NCI-H345 (cell line): ENCODE data around the gene TIMP2.
"Not testable (repeated sequence)": the region's sequence is repeated elsewhere in the genome, so short reads cannot be mapped to it uniquely, and the experiment has no call there.

Experiments
- DNase-seq: peaks from one replicate; lab custom pipeline; 2025; lab: John Stamatoyannopoulos, UW

TIMP2 gene

GRCh38 chr17:78904371-78904770 is 20.8 kb downstream of the TIMP2 start:
- no peak for DNase-seq

GRCh38 chr17:78903101-78903779 is 21.9 kb downstream of the TIMP2 start, which contains the start of gene CEP295NL:
TSS of gene CEP295NL (minus strand) at chr17:78903201. CDS start at chr17:78901828, 1,373 bp downstream.
- DNase-seq: no peak

DNA sequence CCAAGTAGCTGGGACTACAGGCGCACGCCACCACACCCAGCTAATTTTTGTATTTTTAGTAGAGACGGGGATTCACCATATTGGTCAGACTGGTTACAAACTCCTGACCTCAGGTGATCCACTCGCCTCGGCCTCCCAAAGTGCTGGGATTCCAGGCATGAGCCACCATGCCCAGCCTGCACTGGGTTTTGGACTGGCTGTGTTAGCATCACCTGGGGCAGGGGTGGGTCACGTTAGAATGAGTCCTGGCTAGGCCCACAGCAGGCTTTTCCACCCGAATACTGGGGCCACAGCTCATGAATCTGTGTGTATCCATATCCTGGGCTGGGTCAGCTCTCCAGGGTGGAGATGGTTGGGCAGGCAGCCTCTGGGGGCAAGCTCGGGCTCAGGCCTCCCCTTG is 23.0 kb downstream of the TIMP2 start:
- not testable (repeated sequence) for DNase-seq

GRCh38 chr17:78901806-78902205 is 23.4 kb downstream of the TIMP2 start:
- DNase-seq: no peak

DNA sequence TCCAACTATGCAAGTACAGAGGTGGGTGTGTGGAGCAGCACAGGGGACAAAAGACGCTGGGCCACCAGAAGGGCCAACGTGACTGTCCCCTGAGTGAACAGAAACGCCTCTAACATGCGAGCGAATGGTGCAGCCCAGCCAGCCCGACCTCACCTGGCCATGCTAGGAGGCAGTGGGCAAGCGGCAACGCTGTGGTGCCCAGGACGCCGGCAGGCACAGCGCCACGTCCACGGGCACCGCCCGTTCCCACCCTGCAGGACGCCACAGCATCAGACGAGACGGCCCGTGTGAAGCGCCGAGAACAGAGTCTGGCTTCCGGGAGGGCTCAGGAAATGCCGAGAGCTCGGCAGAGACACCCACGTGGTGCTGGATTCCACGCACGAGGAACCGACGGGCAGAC is 24.4 kb downstream of the TIMP2 start:
- no peak for DNase-seq

- no peak for DNase-seq
Measured at GRCh38 chr17:78899361-78900260, 25.6 kb downstream of the TIMP2 start.

DNA sequence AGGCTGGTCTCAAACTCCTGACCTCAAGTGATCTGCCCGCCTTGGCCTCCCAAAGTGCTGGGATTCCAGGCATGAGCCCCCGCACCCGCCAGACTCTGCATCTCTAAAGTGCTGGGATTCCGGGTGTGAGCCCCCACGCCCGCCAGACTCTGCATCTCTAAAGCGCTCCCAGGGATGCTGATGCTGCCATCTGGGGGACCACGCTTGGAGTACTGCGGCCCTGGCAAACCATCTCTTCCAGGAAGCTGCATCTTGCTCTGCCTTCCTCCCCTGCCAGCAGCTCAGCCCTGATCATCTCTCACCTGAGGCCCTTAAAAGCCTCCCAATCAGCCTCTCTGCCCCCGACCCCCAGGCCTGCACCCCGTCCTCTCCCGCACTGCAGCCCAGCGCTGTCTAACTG is 26.2 kb downstream of the TIMP2 start:
- DNase-seq: no peak

DNA sequence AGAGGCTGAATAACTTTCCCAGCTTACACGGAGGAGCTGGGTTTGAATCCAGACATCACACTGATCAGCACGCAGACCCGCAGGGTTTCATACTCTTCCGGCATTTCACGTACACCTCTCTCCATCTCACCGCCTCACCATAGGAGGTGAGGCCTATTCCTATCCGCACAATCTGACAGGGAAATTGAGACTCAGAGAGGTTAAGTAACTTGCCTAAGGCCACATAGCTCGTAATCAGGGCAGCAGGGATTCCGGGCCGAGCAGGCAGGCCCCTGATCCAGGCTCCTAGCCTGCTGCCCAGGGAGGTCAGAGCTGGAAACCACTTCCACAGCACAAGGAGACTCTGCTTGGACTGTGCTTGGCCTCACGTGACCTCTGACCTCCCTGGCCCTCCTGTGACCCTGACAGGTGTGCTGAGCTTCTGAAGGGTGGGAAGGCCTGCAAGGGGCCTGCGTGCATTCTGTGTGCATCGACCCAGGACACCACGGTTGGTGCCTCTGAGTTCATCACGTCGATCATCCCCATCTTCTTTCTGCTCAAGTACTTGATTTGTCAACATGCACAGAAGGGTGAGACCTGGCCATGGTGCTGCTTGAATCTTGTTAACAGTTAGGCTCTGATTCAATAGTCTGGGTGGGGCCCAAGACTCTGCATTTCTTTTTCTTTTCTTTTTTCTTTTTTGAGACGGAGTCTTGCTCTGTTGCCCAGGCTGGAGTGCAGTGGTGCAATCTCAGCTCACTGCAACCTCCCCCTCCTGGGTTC is 26.9 kb downstream of the TIMP2 start:
- no peak for DNase-seq

DNA sequence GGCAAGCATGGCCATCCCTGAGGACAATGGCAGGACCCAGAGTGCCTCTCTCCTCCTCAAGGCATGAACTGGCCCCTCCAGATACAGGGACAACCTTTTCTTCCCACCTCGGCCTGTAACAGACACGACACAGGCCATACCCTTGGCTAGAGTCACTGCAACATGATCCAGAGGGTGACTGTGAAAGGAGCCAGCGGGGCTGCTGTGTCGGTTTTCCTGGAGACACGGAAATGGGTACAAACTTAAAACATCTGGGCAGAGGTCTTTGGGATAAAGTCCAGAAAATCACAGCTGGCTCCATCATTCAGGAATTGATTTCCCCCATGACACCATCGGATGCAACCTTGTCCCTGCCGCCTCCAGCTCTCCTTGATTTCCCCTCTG is 27.5 kb downstream of the TIMP2 start:
- no peak for DNase-seq

- DNase-seq: no peak
Measured at GRCh38 chr17:78896834-78897663, 28.1 kb downstream of the TIMP2 start.

DNA sequence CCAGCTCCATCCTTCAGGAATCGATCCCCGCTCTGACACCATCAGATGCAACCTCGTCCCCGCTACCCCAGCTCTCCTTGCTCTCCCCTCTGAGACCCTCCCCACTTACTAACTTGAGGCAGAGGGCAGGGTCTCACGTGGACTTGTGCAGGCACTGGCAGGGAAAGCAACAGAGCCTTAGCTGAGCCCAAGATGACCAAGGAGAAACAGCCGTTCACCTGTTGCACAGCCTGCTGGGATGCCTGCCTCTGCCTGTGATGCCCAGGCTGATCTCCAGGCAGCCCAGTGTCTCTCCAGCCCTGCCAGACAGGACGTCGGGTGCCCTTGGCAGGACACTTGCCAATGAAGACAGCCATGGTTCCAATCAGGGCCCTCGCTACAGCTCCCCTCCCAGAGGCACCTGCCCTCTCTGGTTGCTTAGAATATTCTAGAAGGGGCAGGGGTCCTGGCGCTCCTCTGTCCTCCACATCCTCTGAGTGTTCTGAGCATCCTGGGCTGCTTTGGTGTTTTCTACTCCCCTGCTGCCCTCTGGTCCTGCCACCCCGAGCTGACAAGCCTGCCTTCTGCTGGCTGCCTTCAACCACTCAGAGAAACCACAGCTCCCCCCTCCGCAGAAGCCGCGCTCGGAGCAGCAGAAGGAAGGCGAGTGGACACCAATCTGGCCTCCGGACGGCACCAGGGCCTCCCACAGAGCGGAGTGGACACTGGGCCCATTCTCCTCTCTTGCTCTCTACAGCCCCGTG is 28.9 kb downstream of the TIMP2 start:
- no peak for DNase-seq

DNA sequence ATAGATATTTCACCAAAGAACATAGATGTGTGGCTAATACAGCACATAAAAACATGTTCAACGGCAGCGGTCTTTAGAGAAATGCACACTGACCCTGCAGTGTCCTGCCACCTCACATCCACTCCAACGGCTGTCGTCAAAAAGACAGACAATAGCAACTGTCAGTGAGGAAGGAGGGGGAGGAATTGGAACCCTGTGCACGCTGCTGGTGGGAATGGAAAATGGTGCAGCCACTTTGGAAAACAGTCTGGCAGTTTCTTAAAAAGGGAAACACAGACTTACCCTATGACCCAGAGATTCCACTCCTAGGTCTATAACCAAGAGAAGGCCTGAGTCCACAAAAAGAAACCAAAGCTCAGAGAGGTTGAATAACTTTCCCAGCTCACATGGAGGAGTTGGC is 29.9 kb downstream of the TIMP2 start:
- no peak for DNase-seq

- no peak for DNase-seq
Measured at GRCh38 chr17:78893684-78894083, 31.5 kb downstream of the TIMP2 start.

- no peak for DNase-seq
Measured at GRCh38 chr17:78892936-78893379, 32.2 kb downstream of the TIMP2 start.

DNA sequence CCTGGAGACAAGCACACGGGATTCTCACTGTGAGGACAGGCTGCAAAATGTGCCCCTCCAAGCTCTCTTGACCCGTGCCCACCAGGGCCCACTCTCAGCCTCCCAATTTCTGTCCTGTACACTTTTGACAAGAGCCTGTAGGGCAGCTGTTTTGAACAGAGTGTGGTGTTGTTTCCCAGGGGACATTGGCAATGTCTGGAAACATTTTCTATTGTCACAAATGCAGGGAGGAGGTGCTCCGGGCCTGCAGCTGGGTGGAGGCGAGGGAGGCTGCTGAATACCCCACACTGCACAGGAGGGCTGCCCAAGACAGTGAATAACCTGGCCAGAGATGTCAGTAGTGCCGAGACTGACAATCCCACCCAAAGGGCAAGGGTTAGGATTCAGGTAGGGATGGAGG is 32.7 kb downstream of the TIMP2 start:
- no peak for DNase-seq

- DNase-seq: no peak
Measured at GRCh38 chr17:78892062-78892456, 33.1 kb downstream of the TIMP2 start.

GRCh38 chr17:78891406-78892061 is 33.7 kb downstream of the TIMP2 start:
- DNase-seq: no peak

DNA sequence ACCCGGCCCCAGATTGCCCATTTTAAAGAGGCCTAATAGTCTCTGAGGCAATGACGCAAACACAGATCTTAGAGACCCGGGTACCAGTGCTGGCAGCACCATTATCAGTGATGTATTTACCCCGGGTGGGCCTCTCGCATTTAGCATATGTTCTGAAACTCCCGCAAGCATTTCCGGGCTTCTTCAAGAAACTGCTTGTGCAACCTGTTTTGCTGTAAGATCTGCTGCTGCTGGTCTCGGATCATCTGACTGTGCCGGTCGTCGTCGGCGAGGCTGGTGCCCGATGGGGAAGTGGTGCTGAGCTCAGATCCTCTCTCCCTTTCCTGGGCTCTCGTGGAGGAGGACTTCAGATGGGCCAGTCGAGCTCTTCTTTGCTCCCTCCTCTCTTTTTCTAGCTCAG is 34.7 kb downstream of the TIMP2 start:
- no peak for DNase-seq

GRCh38 chr17:78890096-78890495 is 35.1 kb downstream of the TIMP2 start:
- not testable (repeated sequence) for DNase-seq

GRCh38 chr17:78889531-78889930 is 35.7 kb downstream of the TIMP2 start:
- no peak for DNase-seq
